PC-3 (cell line): ENCODE results near the gene CNRIP1.

Experiments
- EZH2 ChIP-seq: fragments of 300-600 bp; sonication (generic); IDR thresholded peaks from one replicate; pipeline ENCODE4 v1.6.1; 2017; ENCODE audit warnings: antibody characterized with exemption, mild to moderate bottlenecking, low read length; ENCODE audit not compliant: unreplicated experiment
- TF ChIP-seq, protein P1 (sequence below): fragments of 300-600 bp; sonication (generic); conservative IDR thresholded peaks from 2 replicates; pipeline ENCODE4 v1.5.1; 2017; ENCODE audit warnings: antibody characterized with exemption, low read depth, mild to moderate bottlenecking, low read length

DNA sequence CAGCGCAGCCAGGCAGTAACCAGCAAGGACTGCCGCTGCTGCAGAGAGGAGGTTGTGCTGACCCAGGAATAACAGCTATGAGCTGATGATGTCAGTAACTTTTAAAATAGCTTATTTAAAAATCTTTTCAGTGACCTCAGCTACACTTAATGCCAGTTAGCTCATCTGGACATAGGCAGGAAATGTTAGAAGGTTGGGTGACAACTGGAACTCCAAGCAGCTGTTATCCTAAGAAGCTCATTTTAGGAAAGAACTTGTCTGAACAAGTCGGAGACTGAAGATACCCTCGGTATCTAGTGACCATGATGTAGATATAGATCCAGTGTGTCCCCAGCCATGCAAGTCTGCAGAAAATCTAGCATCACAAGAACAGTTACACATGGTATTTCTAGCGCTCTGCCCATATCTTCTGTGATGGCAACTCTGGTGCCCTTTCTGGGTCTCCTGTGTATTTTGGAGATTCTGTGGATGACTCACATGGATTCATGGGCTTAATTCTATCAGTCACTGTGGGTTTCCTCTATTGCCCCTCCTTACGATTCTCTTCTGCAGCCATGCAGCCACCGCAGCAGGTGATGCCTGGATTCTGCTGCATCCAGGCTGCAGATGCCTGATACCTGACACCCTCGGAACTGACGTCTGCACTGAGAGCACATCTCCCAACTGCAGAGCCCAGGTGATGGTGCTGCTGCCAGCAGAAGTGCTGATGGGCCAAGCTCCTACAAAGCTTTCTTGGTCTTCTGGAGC lies 25.6 kb upstream of the CNRIP1 start:
- TF ChIP-seq, protein P1, sequence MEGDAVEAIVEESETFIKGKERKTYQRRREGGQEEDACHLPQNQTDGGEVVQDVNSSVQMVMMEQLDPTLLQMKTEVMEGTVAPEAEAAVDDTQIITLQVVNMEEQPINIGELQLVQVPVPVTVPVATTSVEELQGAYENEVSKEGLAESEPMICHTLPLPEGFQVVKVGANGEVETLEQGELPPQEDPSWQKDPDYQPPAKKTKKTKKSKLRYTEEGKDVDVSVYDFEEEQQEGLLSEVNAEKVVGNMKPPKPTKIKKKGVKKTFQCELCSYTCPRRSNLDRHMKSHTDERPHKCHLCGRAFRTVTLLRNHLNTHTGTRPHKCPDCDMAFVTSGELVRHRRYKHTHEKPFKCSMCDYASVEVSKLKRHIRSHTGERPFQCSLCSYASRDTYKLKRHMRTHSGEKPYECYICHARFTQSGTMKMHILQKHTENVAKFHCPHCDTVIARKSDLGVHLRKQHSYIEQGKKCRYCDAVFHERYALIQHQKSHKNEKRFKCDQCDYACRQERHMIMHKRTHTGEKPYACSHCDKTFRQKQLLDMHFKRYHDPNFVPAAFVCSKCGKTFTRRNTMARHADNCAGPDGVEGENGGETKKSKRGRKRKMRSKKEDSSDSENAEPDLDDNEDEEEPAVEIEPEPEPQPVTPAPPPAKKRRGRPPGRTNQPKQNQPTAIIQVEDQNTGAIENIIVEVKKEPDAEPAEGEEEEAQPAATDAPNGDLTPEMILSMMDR = no peak
- no peak for TF ChIP-seq EZH2
